OCI-LY7 (cell line): ENCODE results near the gene UTS2R.

Experiments
- EZH2phosphoT487 ChIP-seq: fragments of 200-600 bp; sonication (generic); IDR thresholded peaks from 2 replicates; pipeline ENCODE4 v1.6.1; 2018; ENCODE audit warnings: low read depth, borderline replicate concordance, mild to moderate bottlenecking, mixed run types, antibody characterized with exemption, low read length, moderate library complexity, mixed read lengths
- TF ChIP-seq, protein P1 (sequence below): fragments of 200-600 bp; sonication (generic); conservative IDR thresholded peaks from 2 replicates; pipeline ENCODE4 v1.5.1; 2014; ENCODE audit warnings: mild to moderate bottlenecking, antibody characterized with exemption, low read length, moderate library complexity, mixed read lengths

DNA sequence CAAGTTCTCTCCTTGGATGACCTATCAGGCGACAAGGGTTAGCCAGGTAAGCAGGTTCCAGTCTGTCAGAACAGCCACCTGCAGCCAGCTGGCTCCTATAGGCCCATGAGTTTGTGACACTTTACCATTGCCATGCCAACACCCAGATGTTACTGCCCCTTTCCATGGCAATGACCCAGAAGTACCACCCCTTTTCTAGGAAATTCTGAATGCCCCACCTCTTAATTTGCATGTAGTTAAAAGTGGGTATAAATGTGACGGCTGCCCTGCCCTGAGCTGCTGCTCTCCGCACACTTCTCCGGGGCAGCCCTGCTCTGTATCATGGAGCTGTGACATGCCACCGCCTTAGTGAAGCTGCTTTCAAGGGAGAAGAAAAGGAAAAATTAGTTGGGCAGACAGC, 28.0 kb upstream of the UTS2R start:
- TF ChIP-seq, protein P1, sequence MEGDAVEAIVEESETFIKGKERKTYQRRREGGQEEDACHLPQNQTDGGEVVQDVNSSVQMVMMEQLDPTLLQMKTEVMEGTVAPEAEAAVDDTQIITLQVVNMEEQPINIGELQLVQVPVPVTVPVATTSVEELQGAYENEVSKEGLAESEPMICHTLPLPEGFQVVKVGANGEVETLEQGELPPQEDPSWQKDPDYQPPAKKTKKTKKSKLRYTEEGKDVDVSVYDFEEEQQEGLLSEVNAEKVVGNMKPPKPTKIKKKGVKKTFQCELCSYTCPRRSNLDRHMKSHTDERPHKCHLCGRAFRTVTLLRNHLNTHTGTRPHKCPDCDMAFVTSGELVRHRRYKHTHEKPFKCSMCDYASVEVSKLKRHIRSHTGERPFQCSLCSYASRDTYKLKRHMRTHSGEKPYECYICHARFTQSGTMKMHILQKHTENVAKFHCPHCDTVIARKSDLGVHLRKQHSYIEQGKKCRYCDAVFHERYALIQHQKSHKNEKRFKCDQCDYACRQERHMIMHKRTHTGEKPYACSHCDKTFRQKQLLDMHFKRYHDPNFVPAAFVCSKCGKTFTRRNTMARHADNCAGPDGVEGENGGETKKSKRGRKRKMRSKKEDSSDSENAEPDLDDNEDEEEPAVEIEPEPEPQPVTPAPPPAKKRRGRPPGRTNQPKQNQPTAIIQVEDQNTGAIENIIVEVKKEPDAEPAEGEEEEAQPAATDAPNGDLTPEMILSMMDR: no peak
- no peak for TF ChIP-seq EZH2phosphoT487
